ENCODE data around the gene AKR1E2.

The AKR1E2 gene

DNA sequence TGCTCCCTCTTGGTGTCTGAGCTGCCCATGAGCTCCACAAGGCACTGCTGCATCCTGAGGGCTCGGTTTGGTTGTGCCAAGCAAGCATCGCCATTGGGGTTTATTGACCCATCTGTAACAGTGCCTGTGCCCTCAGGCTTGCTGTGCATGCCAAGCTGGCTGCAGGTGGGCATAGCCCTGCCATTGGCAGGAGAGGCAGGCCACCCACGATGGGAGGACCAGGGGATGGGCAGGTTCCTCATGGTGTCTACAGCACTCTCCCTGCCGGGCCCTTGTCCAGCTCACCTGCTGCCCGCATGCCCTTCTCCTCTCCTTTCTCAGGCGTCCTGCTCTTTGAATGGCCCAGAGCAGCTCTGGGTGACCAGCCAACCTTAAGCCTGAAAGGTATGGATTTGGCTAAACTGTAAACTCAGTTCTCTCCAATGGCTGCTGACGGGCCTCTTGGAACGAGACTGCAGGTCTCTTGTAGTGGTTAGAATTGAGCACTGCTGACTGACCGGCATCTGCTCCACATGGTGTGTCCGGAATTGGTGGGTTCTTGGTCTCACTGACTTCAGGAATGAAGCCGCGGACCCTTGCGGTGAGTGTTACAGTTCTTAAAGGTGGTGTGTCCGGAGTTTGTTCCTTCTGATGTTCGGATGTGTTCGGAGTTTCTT lies 17.6 kb downstream of the AKR1E2 start:
- intact Hi-C loops (cut with DNase I), result no loop called here
- DNase-seq, result no peak

DNA sequence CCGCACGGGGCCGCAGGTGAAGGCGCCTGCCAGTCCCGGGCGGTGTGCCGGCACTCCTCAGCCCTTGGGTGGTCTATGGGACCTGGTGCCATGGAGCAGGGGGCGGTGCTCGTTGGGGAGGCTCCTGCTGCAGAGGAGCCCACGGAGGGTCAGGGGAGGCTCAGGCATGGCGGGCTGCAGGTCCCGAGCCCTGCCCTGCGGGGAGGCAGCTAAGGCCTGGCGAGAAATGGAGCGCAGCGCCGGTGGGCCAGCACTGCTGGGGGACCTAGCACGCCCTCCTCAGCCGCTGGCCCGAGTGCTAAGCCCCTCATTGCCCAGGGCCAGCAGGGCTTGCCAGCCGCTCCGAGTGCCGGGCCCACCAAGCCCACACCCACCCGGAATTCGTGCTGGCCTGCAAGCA lies 18.9 kb downstream of the AKR1E2 start:
- intact Hi-C loops (cut with DNase I), result no loop called here
- peak in 1 of 10 donors; percentile 80 for DNase-seq

DNA sequence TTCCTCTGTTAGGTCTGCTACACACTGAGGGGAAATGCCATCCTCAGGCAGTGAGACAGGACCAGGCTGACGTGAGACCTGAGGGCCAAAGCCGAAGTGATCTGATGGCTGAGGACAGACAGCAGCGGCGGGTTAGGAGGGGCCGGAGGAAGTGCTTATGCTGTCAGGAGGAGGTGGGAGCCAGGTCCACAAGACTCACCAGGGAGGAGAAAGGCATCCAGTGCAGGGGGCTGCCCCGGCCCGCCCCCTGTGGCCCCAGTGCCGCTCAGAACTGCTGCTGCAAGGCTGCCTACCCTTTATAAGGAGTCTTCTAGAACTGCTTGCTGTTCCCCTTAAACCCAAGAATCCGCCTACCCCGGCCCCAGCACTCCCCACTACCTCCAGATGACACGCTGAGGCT lies 19.8 kb downstream of the AKR1E2 start:
- no peak for DNase-seq
- intact Hi-C loops (cut with DNase I), result no loop called here

DNA sequence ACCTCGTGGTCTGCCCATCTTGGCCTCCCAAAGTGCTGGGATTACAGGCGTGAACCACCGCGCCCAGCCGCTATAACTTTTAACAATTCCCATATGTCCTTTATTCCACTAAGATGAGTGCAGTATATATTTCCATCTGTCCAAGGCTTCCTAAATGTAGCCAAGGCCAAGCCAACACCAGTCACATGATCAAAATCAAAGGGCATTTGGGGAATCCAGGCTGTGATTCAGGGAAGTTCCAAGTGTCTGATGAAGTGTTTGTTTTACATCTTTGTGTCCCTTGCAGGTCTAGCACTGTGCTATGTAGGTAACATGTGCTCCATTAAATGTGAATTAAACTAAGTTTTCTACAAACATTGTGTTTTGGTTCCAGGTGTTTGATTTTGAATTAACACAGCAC lies 20.8 kb downstream of the AKR1E2 start:
- no peak for DNase-seq
- intact Hi-C loops (cut with DNase I), result no loop called here

DNA sequence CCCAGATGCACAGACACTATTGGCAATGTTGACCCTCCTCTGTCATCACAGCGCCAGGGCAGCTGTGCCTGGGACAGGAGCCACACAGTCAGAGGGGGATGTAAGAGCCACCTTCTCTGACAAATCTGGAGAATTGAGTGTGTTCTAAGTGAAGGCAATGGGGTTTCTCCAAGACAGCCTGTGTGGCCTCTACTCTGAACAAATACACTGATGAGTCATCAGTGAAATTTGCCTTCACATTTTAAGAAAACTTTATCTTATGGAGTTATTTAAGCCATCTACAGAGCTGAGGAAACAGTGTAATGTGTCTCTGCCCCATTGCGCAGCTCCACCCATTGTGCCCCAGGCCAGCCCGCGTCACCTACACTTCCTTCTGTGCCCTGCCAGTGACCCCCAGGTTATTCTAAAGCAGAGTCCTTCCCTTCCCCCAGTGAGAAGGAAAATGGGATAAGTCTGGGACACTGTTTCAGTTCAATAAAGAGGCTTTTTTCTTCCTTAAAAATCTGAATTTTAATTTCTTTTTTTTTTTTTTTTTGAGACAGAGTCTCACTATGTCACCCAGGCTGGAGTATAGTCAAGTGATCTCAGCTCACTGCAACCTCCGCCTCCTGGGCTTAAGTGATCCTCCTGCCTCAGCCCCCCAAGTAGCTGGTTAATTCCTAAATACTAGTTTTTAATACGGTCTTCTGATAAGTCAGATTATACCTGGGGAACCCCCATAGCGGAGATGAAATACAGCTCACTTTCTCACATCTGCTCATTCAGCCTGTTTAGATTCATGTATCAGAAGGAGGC lies 21.8 kb downstream of the AKR1E2 start:
- intact Hi-C loops (cut with DNase I), result loop anchor here (2.0 kb wide), 1 partner anchor 435 kb away; no protein-coding TSS in a partner anchor
- DNase-seq, result no peak

DNA sequence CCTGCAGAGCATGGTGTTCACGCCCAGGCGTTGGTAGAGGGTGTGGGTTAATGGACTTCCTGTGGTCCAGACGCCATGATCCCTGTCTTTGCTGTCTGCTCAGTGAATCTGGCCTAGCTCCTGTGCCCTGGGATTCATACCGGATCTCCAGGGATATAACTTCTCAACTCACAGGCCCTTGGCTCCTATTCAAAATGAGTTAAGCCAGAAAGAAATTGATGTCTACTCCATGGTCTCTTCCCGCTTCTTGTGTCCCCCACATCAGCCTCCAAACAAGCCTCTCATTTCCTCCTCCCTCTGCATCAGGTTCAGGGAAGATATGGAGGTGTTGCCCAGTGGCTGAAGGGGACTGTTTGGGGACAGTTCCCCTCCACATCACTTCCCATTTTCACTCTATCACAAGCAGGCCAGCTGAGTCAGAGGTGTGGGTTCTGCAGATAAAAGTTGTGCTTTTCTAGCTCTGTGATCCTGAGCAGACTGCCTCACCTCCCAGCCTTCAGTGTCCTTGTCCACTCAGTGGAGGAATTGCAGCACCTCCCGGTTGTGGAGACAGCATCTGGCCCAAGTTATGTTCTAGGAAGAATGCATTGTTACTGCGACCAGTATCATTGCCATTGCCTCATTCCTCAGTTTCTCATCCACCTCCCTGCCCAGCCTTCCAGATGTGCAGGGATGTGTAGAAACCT lies 22.5 kb downstream of the AKR1E2 start:
- DNase-seq, result no peak
- intact Hi-C loops (cut with DNase I), result loop anchor here (1.0 to 2.0 kb wide), 3 partner anchors 246 to 586 kb away; partner anchors contain the start of gene AKR1C3

DNA sequence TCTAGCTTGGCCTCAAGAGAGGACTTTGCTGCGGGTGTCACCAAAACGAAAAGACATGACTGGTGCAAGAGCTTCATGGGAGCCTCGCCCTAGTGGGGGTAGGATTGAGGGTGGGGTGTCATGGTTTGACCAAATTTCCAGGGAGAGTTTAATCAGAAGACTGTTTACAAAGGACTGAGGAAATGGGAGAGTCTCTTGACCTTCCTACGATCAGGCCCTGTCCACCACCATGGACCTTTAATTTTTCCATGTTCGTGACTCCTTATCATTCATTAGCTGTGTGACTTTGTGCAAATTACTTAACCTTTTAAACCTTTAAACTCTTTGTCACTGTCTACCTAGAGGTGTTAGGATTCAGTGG lies 23.0 kb downstream of the AKR1E2 start:
- intact Hi-C loops (cut with DNase I), result loop anchor here (1.0 to 2.0 kb wide), 3 partner anchors 245 to 585 kb away; partner anchors contain the start of gene AKR1C3
- DNase-seq, result no peak

DNA sequence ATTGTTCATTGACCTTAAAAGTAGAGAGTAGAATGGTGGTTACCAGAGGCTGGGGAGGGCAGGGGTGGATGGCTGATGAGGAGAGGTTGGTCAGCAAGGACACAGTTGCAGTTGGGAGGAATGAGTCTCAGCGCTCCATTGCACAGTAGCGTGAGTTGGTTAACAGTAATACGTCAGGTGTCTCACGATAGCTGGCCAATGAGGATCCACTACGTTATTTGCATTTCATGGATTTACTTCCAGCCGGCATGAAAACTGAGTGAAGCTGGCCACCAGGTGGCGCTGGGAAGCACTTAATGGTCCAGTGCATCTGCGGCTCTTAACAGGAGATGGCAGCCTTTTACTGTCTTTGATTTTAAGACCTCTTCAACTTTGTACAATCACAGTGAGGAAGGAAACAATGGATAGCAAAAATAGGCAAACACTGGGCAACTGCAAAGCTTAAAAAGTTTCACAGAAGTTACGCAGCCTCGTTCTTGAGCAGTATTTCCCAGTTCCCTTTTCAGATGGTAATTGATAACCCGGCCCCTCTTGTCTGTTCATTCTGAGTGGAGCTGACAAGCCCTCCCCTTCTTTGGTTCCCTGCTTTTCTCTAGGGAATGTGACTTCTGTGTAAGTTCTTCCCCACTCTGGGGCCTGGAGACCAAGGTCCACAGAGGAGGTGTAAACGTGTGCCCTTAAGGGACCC lies 23.7 kb downstream of the AKR1E2 start:
- intact Hi-C loops (cut with DNase I), result loop anchor here (1.0 to 10.0 kb wide), 5 partner anchors 245 to 775 kb away; partner anchors contain the start of gene AKR1C3
- DNase-seq, result peak; percentile 79 to 99 (median 92)

GRCh38 chr10:4850397-4850796 lies 24.4 kb downstream of the AKR1E2 start:
- intact Hi-C loops (cut with DNase I), result loop anchor here (5.0 to 10.0 kb wide), 2 partner anchors 532 to 774 kb away; no protein-coding TSS in a partner anchor
- no peak for DNase-seq

- intact Hi-C loops (cut with DNase I), result loop anchor here (5.0 to 10.0 kb wide), 2 partner anchors 531 to 774 kb away; no protein-coding TSS in a partner anchor
Measured at GRCh38 chr10:4851176-4851575, 25.2 kb downstream of the AKR1E2 start.

DNA sequence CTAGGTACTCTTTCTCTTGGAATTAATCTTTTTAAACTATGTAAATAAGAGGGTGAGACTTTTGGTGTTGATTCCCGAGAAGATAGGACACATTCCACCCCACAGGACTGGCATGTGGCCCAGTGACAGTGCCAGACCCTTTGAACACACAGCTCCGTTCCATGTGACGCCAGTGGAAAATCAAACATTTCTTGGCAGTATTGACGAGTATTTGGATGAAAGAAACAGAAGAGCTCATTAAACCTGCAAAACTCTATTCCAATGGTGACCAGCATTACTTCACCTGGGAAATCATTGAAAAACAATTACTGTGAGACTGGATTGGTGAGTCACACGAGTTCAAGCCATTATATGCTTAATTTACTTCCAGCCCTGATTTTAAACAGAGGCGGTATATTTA lies 25.8 kb downstream of the AKR1E2 start:
- DNase-seq, result no peak
- intact Hi-C loops (cut with DNase I), result loop anchor here (5.0 to 10.0 kb wide), 2 partner anchors 530 to 773 kb away; no protein-coding TSS in a partner anchor

More at GRCh38 chr10:4851176-4851575, 25.2 kb downstream of the AKR1E2 start:
- DNase-seq, result no peak

- intact Hi-C loops (cut with DNase I), result no loop called here
- DNase-seq, result no peak
Measured at GRCh38 chr10:4865945-4866661, 40.1 kb downstream of the AKR1E2 start.

DNA sequence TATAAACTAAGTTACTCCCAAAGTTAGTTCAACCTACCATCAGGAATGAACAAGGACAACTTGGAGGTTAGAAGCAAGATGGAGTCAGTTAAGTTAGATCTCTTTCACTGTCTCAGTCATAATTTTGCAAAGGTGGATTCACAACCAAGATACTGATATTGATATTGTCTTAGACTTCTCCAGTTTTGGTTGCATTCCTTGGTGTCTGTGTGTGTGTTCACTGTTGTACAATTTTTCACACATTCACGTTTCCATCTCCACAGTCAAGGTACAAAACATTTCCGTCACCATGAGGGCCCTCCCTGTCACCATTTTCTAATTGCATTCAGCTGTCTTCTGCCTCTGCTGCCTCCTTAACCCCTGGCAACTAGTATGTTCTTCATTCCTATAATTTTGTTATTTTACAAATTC lies 41.1 kb downstream of the AKR1E2 start:
- intact Hi-C loops (cut with DNase I), result no loop called here
- DNase-seq, result no peak

GRCh38 chr10:4867520-4868356 lies 41.7 kb downstream of the AKR1E2 start:
- no peak for DNase-seq
- intact Hi-C loops (cut with DNase I), result no loop called here

GRCh38 chr10:4868357-4868657 lies 42.3 kb downstream of the AKR1E2 start:
- DNase-seq, result no peak
- intact Hi-C loops (cut with DNase I), result no loop called here

DNA sequence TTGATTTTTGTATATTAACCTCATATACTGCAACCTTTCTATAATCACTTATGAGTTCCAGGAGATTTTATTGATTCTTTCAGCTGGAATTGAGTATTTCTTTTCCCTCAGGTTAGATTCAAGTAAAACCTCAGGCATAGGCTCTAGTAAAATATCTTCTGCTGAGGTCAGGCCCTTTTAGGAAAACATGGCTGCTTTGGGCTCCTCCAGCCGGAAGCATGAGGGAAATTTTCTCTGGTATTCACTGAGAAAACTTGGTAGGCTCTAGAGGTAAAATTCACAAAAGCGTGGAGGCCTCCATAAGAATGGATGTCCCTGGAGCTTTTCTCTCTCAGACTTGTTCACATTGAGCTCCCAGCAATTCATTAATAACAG lies 56.7 kb downstream of the AKR1E2 start:
- no peak for DNase-seq
- intact Hi-C loops (cut with DNase I), result no loop called here

DNA sequence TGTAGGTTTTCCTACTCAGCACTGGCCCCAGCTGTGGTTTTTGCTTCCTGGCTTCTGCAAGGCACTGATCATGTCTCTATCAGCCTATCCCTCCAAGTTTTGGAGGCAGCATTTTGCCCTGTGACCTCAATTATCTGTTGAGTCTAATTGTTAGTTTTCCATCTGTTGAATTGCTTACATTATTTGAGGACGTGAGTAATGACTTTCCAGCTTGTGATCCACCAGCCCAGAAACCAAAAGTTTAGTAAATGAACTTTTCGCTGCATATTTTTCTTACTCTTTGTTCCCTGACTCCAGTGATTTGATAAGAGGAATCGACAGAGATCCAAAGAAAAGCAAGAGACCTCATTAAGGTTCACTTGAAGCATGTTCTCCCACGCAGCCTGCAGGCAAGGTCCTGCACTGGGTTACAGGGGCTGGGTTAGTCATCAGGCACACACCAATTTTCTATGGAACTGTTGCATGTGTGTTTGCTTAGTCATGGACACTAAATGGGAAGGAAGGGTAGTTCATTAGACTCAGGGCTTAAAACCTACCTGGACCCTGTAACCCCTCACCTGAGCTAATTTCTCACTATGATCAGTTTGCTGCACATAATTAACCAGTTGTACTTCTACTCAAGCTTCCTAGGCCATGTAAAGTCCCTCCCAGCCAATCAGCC lies 57.2 kb downstream of the AKR1E2 start:
- intact Hi-C loops (cut with DNase I), result no loop called here
- peak in 1 of 10 donors; percentile 29 for DNase-seq

DNA sequence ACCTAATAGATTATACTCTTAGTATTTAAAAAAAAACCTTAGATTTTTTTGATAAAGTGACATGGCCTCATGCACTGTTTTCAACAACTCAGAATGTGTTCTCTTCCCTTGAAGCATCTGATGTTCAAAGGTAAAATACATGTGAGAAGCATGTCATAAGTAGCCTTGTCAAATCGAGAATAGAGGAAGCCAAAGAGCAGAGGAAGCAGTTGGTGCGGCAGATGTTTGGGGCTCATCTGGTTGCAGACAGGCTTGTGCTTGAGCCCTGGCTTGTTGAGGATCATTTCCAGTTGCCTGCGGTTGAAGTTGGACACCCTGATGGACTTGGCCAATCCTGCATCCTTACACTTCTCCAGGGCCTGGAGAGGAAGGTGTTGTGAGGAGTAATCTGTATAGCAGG lies 59.2 kb downstream of the AKR1E2 start:
- intact Hi-C loops (cut with DNase I), result no loop called here
- peak in 1 of 10 donors; percentile 11 for DNase-seq

- intact Hi-C loops (cut with DNase I), result no loop called here
- DNase-seq, result peak in 1 of 10 donors; percentile 41
Measured at GRCh38 chr10:4887501-4887900, 61.5 kb downstream of the AKR1E2 start.
